Liver (tissue), 9 donors: ENCODE measurements around the gene IRF2BP2. TPM values are rescaled to one million over a fixed set of nuclear protein-coding genes. Genes with fewer than 3 reads are reported as not detected.

Experiments used
- DNase-seq: peaks from one replicate; pipeline ENCODE4 v3.0.0-alpha.2; 2017; ENCODE audit warnings: low spot score
- H3K27ac ChIP-seq, 2 donors: one replicate each; pipeline ENCODE4 v1.7.0; 2013; ENCODE audit warnings: inconsistent platforms in 2 of 2, low read length in 2 of 2, control low read depth in 1 of 2, low read depth in 1 of 2, mild to moderate bottlenecking in 1 of 2
- H3K27me3 ChIP-seq, 4 donors: one replicate each; pipeline versions ENCODE4 v1.6.1 to v1.7.0; 2013; ENCODE audit warnings: low read length in 3 of 4, inconsistent platforms in 1 of 4, mild to moderate bottlenecking in 1 of 4, moderate library complexity in 1 of 4; ENCODE audit not compliant: control insufficient read depth in 4 of 4, insufficient read depth in 4 of 4
- H3K36me3 ChIP-seq, 4 donors: one replicate each; pipeline versions ENCODE4 v1.6.1 to v1.7.0; 2013; ENCODE audit warnings: low read length in 3 of 4, mild to moderate bottlenecking in 3 of 4, low read depth in 1 of 4, moderate library complexity in 1 of 4; ENCODE audit not compliant: control insufficient read depth in 4 of 4, insufficient read depth in 3 of 4
- H3K4me1 ChIP-seq, 4 donors: one replicate each; pipeline versions ENCODE4 v1.6.1 to v1.7.0; 2013; ENCODE audit warnings: low read length in 3 of 4, mild to moderate bottlenecking in 3 of 4, moderate library complexity in 1 of 4; ENCODE audit not compliant: control insufficient read depth in 4 of 4, insufficient read depth in 4 of 4
- H3K4me3 ChIP-seq, 3 donors: one replicate each; pipeline versions ENCODE4 v1.6.1 to v1.7.0; 2013; ENCODE audit warnings: low read length in 3 of 3, control low read depth in 1 of 3, low read depth in 1 of 3, mild to moderate bottlenecking in 1 of 3
- H3K9ac ChIP-seq, 2 donors: one replicate each; pipeline ENCODE4 v1.7.0; 2013; ENCODE audit warnings: low read length in 2 of 2, mild to moderate bottlenecking in 2 of 2, moderate library complexity in 2 of 2, control low read depth in 1 of 2, low read depth in 1 of 2
- H3K9me3 ChIP-seq, 4 donors: one replicate each; pipeline versions ENCODE4 v1.6.1 to v1.7.0; 2013; ENCODE audit warnings: low read length in 3 of 4; ENCODE audit not compliant: control insufficient read depth in 4 of 4
- CTCF ChIP-seq: fragments of 150-350 bp; IDR thresholded peaks from 2 replicates; pipeline ENCODE4 v1.5.1; 2017; ENCODE audit warnings: improper control_type of control experiment, low read depth, low read length; ENCODE audit not compliant: missing input control
- EGR1 ChIP-seq, 2 donors: IDR thresholded peaks; 2 replicates each; pipeline ENCODE4 v1.6.1; 2016 to 2018; ENCODE audit warnings: antibody characterized with exemption in 2 of 2, low read depth in 2 of 2
- FOXA1 ChIP-seq: IDR thresholded peaks from 2 replicates; pipeline ENCODE4 v1.6.1; 2016; ENCODE audit warnings: antibody characterized with exemption
- FOXA2 ChIP-seq: IDR thresholded peaks from 2 replicates; pipeline ENCODE4 v1.6.1; 2016; ENCODE audit warnings: antibody characterized with exemption
- GABPA ChIP-seq, 2 donors: IDR thresholded peaks in 1 of 2; conservative IDR thresholded peaks in 1 of 2; 2 replicates each; pipeline ENCODE4 v1.6.1; 2016; ENCODE audit warnings: antibody characterized with exemption in 2 of 2, mild to moderate bottlenecking in 1 of 2, moderate library complexity in 1 of 2
- HNF4A ChIP-seq, 2 donors: conservative IDR thresholded peaks; 2 replicates each; pipeline ENCODE4 v1.6.1; 2016; ENCODE audit warnings: antibody characterized with exemption in 2 of 2, mild to moderate bottlenecking in 2 of 2
- HNF4G ChIP-seq: IDR thresholded peaks from 2 replicates; pipeline ENCODE4 v1.6.1; 2016; ENCODE audit warnings: antibody characterized with exemption
- JUND ChIP-seq, 2 donors: IDR thresholded peaks; 2 replicates each; pipeline ENCODE4 v1.6.1; 2016; ENCODE audit warnings: antibody characterized with exemption in 2 of 2
- NR2F2 ChIP-seq: IDR thresholded peaks from 2 replicates; pipeline ENCODE4 v1.6.1; 2016; ENCODE audit warnings: antibody characterized with exemption
- RAD21 ChIP-seq, 2 donors: IDR thresholded peaks; 2 replicates each; pipeline ENCODE4 v1.6.1; 2016; ENCODE audit warnings: antibody characterized with exemption in 2 of 2, mild to moderate bottlenecking in 2 of 2
- RXRA ChIP-seq, 2 donors: IDR thresholded peaks; 2 replicates each; pipeline ENCODE4 v1.6.1; 2017 to 2018; ENCODE audit warnings: antibody characterized with exemption in 2 of 2, mild to moderate bottlenecking in 1 of 2
- SP1 ChIP-seq: IDR thresholded peaks from 2 replicates; pipeline ENCODE4 v1.6.1; 2018; ENCODE audit warnings: antibody characterized with exemption, mild to moderate bottlenecking
- TAF1 ChIP-seq: conservative IDR thresholded peaks from 2 replicates; pipeline ENCODE4 v1.6.1; 2016; ENCODE audit warnings: antibody characterized with exemption, mild to moderate bottlenecking
- YY1 ChIP-seq: IDR thresholded peaks from 2 replicates; pipeline ENCODE4 v1.6.1; 2016; ENCODE audit warnings: antibody characterized with exemption, mild to moderate bottlenecking
- WGBS: extraction: QIAGEN DNeasy Blood & Tissue Kit; methylation state at CpG from one replicate; pipeline ENCODE4 v1.1.7; 2013; 5-methylcytosine and 5-hydroxymethylcytosine counted together
- polyA plus RNA-seq, 2 donors: library from polyadenylated mRNA; stranded (reverse) in 1 of 2; unstranded in 1 of 2; fragments of 200-250 nt in 1 of 2; fragments of >200 nt in 1 of 2; fragmentation: Nextera tagmentation in 1 of 2; extraction: Ambion mirVana in 1 of 2; gene quantifications; one replicate each; pipeline versions ENCODE4 v1.2.1 to v1.2.3, GENCODE V29; 2013 to 2015
- total RNA-seq, 2 donors: library from RNA; depleted of rRNA; stranded (reverse); fragments of >200 nt; gene quantifications; one replicate each; pipeline ENCODE4 v1.2.3, GENCODE V29; 2014
- TF ChIP-seq, protein P1 (sequence below): IDR thresholded peaks from 2 replicates; pipeline ENCODE4 v1.6.1; 2016; ENCODE audit warnings: antibody characterized with exemption, mild to moderate bottlenecking
- TF ChIP-seq, protein P2 (sequence below): IDR thresholded peaks from 2 replicates; pipeline ENCODE4 v1.6.1; 2016; ENCODE audit warnings: antibody characterized with exemption
- TF ChIP-seq, protein P3 (sequence below): IDR thresholded peaks from 2 replicates; pipeline ENCODE4 v1.6.1; 2016; ENCODE audit warnings: antibody characterized with exemption
- TF ChIP-seq, protein P4 (sequence below): IDR thresholded peaks from 2 replicates; pipeline ENCODE4 v1.6.1; 2016; ENCODE audit warnings: antibody characterized with exemption
- donor health status: healthy.
- donor health status: healthy.
- donor health status: healthy.
- donor health status: healthy.
- donor health status: healthy.

Gene IRF2BP2
- total and polyA plus RNA-seq, 4 donors = 22.2 to 48.2 (median 35.4) TPM

DNA sequence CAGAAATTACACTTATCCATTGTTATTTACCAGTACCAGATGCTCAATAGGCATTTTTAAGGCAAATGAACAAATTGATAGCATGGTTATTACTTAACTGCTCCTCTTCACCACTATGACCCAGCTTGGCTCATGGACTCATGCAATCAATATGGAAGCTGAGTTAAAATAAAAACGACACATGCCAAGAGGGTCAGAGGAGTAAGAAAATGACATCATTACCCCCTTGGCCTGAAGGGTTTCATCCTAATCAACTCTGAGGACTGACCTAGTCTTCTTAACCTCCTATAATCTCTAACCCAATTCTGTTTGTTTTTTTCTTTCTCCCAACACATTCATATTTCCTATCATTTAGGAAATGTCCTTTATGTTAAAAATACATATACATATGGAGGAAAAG lies 41.6 kb downstream of the IRF2BP2 start:
- H3K4me1 ChIP-seq = no peaks in the 10 kb centered on the region
- TF ChIP-seq GABPA (IDR thresholded peaks at IDR 0.05 in 1 of 2, conservative IDR thresholded peaks at IDR 0.05 in 1 of 2) (no peak), HNF4A (conservative IDR thresholded peaks at IDR 0.05) (no peak), HNF4G (no peak), YY1 (no peak), TAF1 (no peak)
- TF ChIP-seq, protein P1, sequence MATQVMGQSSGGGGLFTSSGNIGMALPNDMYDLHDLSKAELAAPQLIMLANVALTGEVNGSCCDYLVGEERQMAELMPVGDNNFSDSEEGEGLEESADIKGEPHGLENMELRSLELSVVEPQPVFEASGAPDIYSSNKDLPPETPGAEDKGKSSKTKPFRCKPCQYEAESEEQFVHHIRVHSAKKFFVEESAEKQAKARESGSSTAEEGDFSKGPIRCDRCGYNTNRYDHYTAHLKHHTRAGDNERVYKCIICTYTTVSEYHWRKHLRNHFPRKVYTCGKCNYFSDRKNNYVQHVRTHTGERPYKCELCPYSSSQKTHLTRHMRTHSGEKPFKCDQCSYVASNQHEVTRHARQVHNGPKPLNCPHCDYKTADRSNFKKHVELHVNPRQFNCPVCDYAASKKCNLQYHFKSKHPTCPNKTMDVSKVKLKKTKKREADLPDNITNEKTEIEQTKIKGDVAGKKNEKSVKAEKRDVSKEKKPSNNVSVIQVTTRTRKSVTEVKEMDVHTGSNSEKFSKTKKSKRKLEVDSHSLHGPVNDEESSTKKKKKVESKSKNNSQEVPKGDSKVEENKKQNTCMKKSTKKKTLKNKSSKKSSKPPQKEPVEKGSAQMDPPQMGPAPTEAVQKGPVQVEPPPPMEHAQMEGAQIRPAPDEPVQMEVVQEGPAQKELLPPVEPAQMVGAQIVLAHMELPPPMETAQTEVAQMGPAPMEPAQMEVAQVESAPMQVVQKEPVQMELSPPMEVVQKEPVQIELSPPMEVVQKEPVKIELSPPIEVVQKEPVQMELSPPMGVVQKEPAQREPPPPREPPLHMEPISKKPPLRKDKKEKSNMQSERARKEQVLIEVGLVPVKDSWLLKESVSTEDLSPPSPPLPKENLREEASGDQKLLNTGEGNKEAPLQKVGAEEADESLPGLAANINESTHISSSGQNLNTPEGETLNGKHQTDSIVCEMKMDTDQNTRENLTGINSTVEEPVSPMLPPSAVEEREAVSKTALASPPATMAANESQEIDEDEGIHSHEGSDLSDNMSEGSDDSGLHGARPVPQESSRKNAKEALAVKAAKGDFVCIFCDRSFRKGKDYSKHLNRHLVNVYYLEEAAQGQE = no peak
- no peak overlapping the region for H3K27ac ChIP-seq
- H3K9me3 ChIP-seq = no peaks in the 10 kb centered on the region
- DNase-seq = no peak
- H3K9ac ChIP-seq = no peak overlapping the region
- whole genome bisulfite sequencing = 67% methylated on average over 1 of the region's 1 CpG
- H3K27me3 ChIP-seq = no peaks in the 10 kb centered on the region
- no peaks in the 10 kb centered on the region for H3K36me3 ChIP-seq
- no peak overlapping the region for H3K4me3 ChIP-seq

DNA sequence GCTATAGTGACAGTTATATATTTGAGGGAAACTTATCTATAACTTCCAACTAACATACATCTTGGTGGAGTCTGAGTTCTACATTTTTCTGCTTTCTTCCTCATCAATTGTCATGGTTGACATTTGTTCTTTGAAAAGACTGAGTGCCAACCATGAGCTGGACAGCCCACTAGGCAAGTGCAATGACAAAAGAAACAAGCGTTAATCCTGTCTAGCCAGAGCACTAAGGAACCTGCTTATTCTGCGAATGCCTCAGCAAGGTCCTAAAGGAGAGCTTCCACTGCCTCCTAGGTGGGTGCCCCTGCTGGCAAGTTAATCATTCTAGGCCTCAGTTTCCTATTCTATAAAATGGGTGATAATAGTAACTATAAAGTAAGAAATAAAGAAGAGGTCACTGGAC lies 44.8 kb downstream of the IRF2BP2 start:
- Histone ChIP-seq H3K4me1 (peaks cover 0 to 10% (median 6%) of the 10 kb centered on the region in 4 donors), H3K27ac (no peak overlapping the region), H3K36me3 (no peaks in the 10 kb centered on the region), H3K9ac (no peak overlapping the region), H3K27me3 (no peaks in the 10 kb centered on the region), H3K9me3 (no peaks in the 10 kb centered on the region), H3K4me3 (no peak overlapping the region)
- TF ChIP-seq YY1 (no peak), TAF1 (no peak), RAD21 (IDR thresholded peaks at IDR 0.05) (no peak), SP1 (no peak), HNF4G (no peak), EGR1 (IDR thresholded peaks at IDR 0.05; ENCODE audit: low read depth in 2 of 2) (no peak), RXRA (IDR thresholded peaks at IDR 0.05) (no peak), FOXA1 (no peak), FOXA2 (no peak), JUND (IDR thresholded peaks at IDR 0.05) (no peak), NR2F2 (no peak), CTCF (no peak)
- TF ChIP-seq, protein P2, sequence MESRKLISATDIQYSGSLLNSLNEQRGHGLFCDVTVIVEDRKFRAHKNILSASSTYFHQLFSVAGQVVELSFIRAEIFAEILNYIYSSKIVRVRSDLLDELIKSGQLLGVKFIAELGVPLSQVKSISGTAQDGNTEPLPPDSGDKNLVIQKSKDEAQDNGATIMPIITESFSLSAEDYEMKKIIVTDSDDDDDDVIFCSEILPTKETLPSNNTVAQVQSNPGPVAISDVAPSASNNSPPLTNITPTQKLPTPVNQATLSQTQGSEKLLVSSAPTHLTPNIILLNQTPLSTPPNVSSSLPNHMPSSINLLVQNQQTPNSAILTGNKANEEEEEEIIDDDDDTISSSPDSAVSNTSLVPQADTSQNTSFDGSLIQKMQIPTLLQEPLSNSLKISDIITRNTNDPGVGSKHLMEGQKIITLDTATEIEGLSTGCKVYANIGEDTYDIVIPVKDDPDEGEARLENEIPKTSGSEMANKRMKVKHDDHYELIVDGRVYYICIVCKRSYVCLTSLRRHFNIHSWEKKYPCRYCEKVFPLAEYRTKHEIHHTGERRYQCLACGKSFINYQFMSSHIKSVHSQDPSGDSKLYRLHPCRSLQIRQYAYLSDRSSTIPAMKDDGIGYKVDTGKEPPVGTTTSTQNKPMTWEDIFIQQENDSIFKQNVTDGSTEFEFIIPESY = no peak
- TF ChIP-seq, protein P1 = no peak
- TF ChIP-seq, protein P3, sequence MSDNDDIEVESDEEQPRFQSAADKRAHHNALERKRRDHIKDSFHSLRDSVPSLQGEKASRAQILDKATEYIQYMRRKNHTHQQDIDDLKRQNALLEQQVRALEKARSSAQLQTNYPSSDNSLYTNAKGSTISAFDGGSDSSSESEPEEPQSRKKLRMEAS = no peak
- TF ChIP-seq, protein P4, sequence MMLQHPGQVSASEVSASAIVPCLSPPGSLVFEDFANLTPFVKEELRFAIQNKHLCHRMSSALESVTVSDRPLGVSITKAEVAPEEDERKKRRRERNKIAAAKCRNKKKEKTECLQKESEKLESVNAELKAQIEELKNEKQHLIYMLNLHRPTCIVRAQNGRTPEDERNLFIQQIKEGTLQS = no peak
- no peak for DNase-seq
- WGBS = 96% methylated on average over 2 of the region's 2 CpGs
